Subcutaneous adipose tissue (tissue), 4 donors: ENCODE data around the gene CBX4. TPM values are rescaled to one million over a fixed set of nuclear protein-coding genes. Genes with fewer than 3 reads are reported as not detected.

Experiments used
- CTCF ChIP-seq: fragments of 450-650 bp; IDR thresholded peaks from one replicate; pipeline ENCODE4 v1.5.1; 2016; ENCODE audit warnings: low read depth, mild to moderate bottlenecking, control low read depth, antibody characterized with exemption, moderate library complexity
- total RNA-seq, 4 donors: library from RNA; depleted of rRNA; stranded (reverse); fragments of >200 nt; gene quantifications; one replicate each; pipeline ENCODE4 v1.1.0, GENCODE V29; 2016

The CBX4 gene
- total RNA-seq, 4 donors from 2014 or later = 3.9 to 9.6 (median 7.6) TPM

- no peak for TF ChIP-seq CTCF
Observed at GRCh38 chr17:79842656-79843473, 3.6 kb upstream of the CBX4 start.

GRCh38 chr17:79842136-79842655 is 3.0 kb upstream of the CBX4 start:
- no peak for TF ChIP-seq CTCF

- no peak for TF ChIP-seq CTCF
Observed at GRCh38 chr17:79841369-79842135, 2.3 kb upstream of the CBX4 start.

- no peak for TF ChIP-seq CTCF
Observed at GRCh38 chr17:79840989-79841286, 1.7 kb upstream of the CBX4 start.

GRCh38 chr17:79840269-79840988 is 1.2 kb upstream of the CBX4 start:
- no peak for TF ChIP-seq CTCF

- no peak for TF ChIP-seq CTCF
Observed at GRCh38 chr17:79838522-79839274, 542 bp downstream of the CBX4 start.
